MCF 10A (cell line): Measurements from ENCODE around the gene RTBDN. TPM values are rescaled to one million over a fixed set of nuclear protein-coding genes. Genes with fewer than 3 reads are reported as not detected.

Experiments used
- BruUV-seq: library from RNA; stranded (reverse); fragments of 400-500 nt; replicated peaks from 2 replicates; lab custom pipeline; 2021; lab: Mats Ljungman, UMichigan
- CTCF ChIA-PET: fragments of 300-600 bp; sonication (Branson Sonifier 250); formaldehyde crosslinking; extraction: SDS; loops from one replicate; lab custom pipeline; 2021; ENCODE audit warnings: antibody characterized with exemption, inconsistent platforms; lab: Yijun Ruan, JAX
- POLR2A ChIA-PET: fragments of 300-600, 350-650 bp; sonication (Branson Sonifier 250); formaldehyde crosslinking; extraction: SDS; loops from one replicate; lab custom pipeline; 2020; ENCODE audit warnings: antibody characterized with exemption, inconsistent platforms; lab: Yijun Ruan, JAX
- DNase-seq: peaks from one replicate; pipeline ENCODE4 v3.0.0-alpha.2; 2018; ENCODE audit not compliant: unreplicated experiment
- H3K27ac Mint-ChIP-seq: one replicate; pipeline ENCODE4 v1.8.0; 2022; ENCODE audit warnings: mild to moderate bottlenecking, low read depth, mixed read lengths; ENCODE audit not compliant: unreplicated experiment
- H3K27me3 Mint-ChIP-seq: one replicate; pipeline ENCODE4 v1.8.0; 2022; ENCODE audit warnings: mixed read lengths; ENCODE audit not compliant: insufficient read depth, unreplicated experiment
- H3K36me3 Mint-ChIP-seq: one replicate; pipeline ENCODE4 v1.8.0; 2022; ENCODE audit warnings: mild to moderate bottlenecking, moderate library complexity, mixed read lengths; ENCODE audit not compliant: insufficient read depth, unreplicated experiment
- H3K4me1 Mint-ChIP-seq: one replicate; pipeline ENCODE4 v1.8.0; 2022; ENCODE audit warnings: mixed read lengths; ENCODE audit not compliant: insufficient read depth, unreplicated experiment
- H3K4me3 Mint-ChIP-seq: one replicate; pipeline ENCODE4 v1.8.0; 2022; ENCODE audit warnings: mild to moderate bottlenecking, moderate library complexity, mixed read lengths; ENCODE audit not compliant: unreplicated experiment
- H3K9me3 Mint-ChIP-seq: one replicate; pipeline ENCODE4 v1.8.0; 2022; ENCODE audit warnings: mixed read lengths; ENCODE audit not compliant: unreplicated experiment
- intact Hi-C: fragments of 100-400 bp; cut with micrococcal nuclease; formaldehyde crosslinking; loops from 2 replicates; pipeline ENCODE4 v1.14.1; 2022
- total RNA-seq: library from RNA; stranded (reverse); gene quantifications from 2 replicates; pipeline ENCODE4 v1.2.3, GENCODE V29; 2022
- TF ChIP-seq, protein P1 (sequence below): fragments of 200-600 bp; IDR thresholded peaks from one replicate; pipeline ENCODE4 v1.8.0; 2022; ENCODE audit warnings: antibody characterized with exemption, mild to moderate bottlenecking; ENCODE audit not compliant: unreplicated experiment

RTBDN gene
- total RNA-seq, 1 experiment from 2014 or later: not detected

DNA sequence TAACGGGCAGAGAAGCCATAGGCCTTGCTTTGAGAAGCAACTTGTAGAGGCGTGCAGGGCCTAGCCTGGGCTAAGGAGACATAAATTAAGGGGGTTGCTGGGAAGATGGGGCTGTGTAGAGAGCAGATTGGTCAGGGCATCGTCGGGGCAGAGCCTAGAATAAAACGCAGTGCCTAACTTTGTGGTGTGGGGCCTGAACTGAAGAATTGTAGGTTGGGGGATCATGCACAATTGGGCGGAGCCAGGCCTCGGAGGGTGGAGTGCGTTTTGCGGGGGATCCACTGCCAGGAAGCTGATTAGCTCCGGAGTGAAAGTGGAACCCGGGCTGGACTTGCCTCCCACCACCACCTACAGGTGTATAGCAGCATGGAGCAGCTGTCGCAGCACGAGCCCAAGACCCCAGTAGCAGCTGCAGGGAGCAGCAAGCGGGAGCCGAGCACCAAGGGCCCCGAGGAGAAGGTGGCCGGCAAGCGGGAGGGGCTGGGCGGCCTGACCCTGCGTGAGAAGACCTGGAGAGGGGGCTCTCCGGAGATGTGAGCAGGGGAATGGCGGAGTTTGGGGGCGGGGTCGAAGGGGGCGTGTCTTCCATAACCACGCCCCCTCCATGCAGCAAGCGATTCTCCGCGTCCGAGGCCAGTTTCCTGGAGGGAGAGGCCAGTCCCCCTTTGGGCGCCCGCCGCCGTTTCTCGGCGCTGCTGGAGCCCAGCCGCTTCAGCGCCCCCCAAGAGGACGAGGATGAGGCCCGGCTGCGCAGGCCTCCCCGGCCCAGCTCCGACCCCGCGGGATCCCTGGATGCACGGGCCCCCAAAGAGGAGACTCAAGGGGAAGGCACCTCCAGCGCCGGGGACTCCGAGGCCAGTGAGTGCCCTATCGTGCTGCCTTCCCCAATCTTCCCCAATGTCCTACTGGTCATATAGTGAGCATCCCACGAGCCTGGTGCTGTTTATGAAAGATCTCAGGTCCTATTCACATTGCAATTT, 33.0 kb upstream of the RTBDN start:
- TF ChIP-seq, protein P1, sequence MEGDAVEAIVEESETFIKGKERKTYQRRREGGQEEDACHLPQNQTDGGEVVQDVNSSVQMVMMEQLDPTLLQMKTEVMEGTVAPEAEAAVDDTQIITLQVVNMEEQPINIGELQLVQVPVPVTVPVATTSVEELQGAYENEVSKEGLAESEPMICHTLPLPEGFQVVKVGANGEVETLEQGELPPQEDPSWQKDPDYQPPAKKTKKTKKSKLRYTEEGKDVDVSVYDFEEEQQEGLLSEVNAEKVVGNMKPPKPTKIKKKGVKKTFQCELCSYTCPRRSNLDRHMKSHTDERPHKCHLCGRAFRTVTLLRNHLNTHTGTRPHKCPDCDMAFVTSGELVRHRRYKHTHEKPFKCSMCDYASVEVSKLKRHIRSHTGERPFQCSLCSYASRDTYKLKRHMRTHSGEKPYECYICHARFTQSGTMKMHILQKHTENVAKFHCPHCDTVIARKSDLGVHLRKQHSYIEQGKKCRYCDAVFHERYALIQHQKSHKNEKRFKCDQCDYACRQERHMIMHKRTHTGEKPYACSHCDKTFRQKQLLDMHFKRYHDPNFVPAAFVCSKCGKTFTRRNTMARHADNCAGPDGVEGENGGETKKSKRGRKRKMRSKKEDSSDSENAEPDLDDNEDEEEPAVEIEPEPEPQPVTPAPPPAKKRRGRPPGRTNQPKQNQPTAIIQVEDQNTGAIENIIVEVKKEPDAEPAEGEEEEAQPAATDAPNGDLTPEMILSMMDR: no peak
- no peaks in the 10 kb centered on the region for H3K4me1 Mint-ChIP-seq
- no peaks in the 10 kb centered on the region for H3K27me3 Mint-ChIP-seq
- no peak overlapping the region for H3K27ac Mint-ChIP-seq
- intact Hi-C loops: no loop called here
- H3K36me3 Mint-ChIP-seq: no peaks in the 10 kb centered on the region
- ChIA-PET CTCF (no interaction called here), POLR2A (no interaction called here)
- peaks cover 2% of the 10 kb centered on the region for H3K9me3 Mint-ChIP-seq
- peak; percentile 19 for DNase-seq
- H3K4me3 Mint-ChIP-seq: no peak overlapping the region
- no TSS peak for BruUV-seq

DNA sequence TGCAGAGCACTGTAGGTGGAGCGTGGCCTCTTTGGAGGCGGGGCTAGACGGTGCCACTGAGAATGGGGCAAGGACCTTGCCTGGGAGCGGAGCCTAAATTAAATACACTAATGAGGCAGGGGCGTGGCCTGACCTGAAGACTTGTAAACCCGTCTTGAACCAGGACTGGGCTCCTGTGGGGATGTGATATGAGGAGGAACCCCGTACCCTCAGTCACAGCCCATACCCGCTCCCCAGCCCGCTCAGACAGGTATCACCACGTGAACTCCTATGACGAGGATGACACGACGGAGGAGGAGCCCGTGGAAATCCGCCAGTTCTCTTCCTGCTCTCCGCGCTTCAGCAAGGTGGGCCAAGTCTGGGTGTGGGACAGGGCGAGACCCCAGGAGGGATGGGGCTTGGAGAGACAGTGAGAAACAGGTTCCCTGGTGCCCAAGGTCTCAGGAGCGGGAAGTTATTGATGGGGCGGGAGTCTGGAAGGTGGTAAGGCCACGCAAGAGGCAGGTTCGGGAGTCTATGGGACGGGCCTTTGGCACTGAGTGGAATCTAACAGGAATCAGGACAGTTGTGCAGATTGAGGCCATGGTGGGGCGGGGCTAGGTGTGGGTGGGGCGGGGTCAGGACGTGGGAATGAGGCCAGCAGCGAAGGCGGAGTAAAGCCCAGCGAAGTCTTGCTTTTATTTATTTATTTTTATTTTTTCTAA, 32.2 kb upstream of the RTBDN start:
- H3K36me3 Mint-ChIP-seq: no peaks in the 10 kb centered on the region
- H3K27ac Mint-ChIP-seq: no peak overlapping the region
- DNase-seq: no peak
- H3K27me3 Mint-ChIP-seq: no peaks in the 10 kb centered on the region
- ChIA-PET POLR2A (no interaction called here), CTCF (interaction anchor here (2.5 kb wide), 1 partner anchor 190 kb away, joined by 11 read pairs; no protein-coding TSS in a partner anchor)
- H3K9me3 Mint-ChIP-seq: no peaks in the 10 kb centered on the region
- H3K4me1 Mint-ChIP-seq: no peaks in the 10 kb centered on the region
- BruUV-seq: no TSS peak
- intact Hi-C loops: no loop called here
- TF ChIP-seq, protein P1: no peak
- no peak overlapping the region for H3K4me3 Mint-ChIP-seq

DNA sequence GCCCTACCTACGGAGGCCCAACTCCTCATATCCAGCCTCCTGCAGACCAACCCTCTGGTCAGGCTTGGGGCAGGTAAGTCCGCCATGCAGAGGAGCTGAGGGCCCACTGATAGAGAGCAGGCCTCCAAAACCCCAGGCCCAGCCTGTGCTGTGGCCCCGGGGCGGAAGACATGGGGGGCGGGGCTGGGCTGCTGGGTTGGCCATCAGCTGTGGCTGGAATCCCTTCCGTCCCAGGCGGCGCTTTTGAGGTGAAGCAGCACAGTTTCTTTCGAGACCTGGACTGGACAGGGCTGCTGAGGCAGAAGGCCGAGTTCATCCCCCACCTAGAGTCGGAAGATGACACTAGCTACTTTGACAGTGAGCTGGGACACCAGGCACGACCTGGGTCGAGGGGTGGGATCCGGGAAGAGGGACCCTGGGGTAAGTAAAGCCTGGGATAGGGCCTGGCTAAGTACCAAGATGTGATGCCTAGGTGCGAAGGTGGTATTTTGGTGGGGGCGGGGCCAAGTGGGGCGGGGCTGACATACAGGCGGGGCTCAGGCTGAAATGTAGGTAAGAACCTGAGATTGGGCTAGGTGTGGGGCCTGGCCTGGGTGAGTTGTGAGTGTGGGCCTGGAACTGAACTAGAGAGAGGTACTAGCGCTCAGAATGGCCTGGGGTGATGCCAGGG, 31.5 kb upstream of the RTBDN start:
- no peaks in the 10 kb centered on the region for H3K9me3 Mint-ChIP-seq
- ChIA-PET POLR2A (no interaction called here), CTCF (interaction anchor here (0.6 to 4.4 kb wide), 4 partner anchors 18 to 942 kb away, joined by 3 to 33 read pairs (median 10); no protein-coding TSS in a partner anchor)
- TF ChIP-seq, protein P1: no peak
- no peaks in the 10 kb centered on the region for H3K27me3 Mint-ChIP-seq
- no peak overlapping the region for H3K27ac Mint-ChIP-seq
- BruUV-seq: no TSS peak
- no peaks in the 10 kb centered on the region for H3K4me1 Mint-ChIP-seq
- intact Hi-C loops: no loop called here
- no peak for DNase-seq
- H3K4me3 Mint-ChIP-seq: no peak overlapping the region
- H3K36me3 Mint-ChIP-seq: no peaks in the 10 kb centered on the region
